Measurements from ENCODE around the gene MTMR11. TPM values are rescaled to one million over a fixed set of nuclear protein-coding genes. Genes with fewer than 3 reads are reported as not detected.

MTMR11 gene
- total RNA-seq, 1 experiment from 2014 or later, result 6.5 TPM

DNA sequence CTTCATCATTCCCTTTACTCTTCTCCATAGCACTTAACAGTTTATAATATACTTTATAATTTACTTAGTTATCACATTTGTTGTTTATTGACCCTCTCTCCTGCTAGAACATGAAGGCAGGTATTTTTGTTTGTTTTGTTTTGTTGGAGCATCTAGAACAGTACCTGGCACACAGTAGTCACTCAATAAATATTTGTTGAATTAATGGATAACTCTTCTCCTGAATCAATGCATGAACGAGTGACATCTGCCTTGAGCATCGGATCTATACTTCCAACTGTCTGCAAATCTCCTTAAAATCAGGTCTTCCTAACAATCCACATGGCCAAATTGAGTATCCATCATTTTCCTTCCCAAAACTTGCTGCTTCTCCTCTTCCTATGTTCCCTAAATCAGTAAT lies 35.9 kb upstream of the MTMR11 start:
- DNase-seq (ENCODE audit: low spot score), result no peak
- H3K4me3 ChIP-seq (ENCODE audit: low read depth, low read length, poor library complexity, severe bottlenecking), result no peak overlapping the region
- no peaks in the 10 kb centered on the region for H3K4me1 ChIP-seq (ENCODE audit: insufficient read depth, low read length, poor library complexity, severe bottlenecking)
- peaks cover 15% of the 10 kb centered on the region for H3K36me3 ChIP-seq (ENCODE audit: insufficient read depth, low read length, poor library complexity, severe bottlenecking)
- ChIA-PET CTCF (no interaction called here), POLR2A (ENCODE audit: low non-redundant PET) (no interaction called here)
- TF ChIP-seq EZH2 (IDR thresholded peaks at IDR 0.05; ENCODE audit: borderline replicate concordance, low read depth, low read length, poor library complexity, severe bottlenecking), result no peak
- TF ChIP-seq, protein P1, sequence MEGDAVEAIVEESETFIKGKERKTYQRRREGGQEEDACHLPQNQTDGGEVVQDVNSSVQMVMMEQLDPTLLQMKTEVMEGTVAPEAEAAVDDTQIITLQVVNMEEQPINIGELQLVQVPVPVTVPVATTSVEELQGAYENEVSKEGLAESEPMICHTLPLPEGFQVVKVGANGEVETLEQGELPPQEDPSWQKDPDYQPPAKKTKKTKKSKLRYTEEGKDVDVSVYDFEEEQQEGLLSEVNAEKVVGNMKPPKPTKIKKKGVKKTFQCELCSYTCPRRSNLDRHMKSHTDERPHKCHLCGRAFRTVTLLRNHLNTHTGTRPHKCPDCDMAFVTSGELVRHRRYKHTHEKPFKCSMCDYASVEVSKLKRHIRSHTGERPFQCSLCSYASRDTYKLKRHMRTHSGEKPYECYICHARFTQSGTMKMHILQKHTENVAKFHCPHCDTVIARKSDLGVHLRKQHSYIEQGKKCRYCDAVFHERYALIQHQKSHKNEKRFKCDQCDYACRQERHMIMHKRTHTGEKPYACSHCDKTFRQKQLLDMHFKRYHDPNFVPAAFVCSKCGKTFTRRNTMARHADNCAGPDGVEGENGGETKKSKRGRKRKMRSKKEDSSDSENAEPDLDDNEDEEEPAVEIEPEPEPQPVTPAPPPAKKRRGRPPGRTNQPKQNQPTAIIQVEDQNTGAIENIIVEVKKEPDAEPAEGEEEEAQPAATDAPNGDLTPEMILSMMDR (conservative IDR thresholded peaks at IDR 0.05; ENCODE audit: low read depth, low read length), result no peak
- H3K27me3 ChIP-seq (replicated peaks; ENCODE audit: insufficient read depth, low read depth, low read length, poor library complexity), result no peaks in the 10 kb centered on the region
- BruUV-seq (replicated peaks), result no TSS peak
- H3K9me3 ChIP-seq (ENCODE audit: low read depth, low read length, poor library complexity, severe bottlenecking), result no peaks in the 10 kb centered on the region
- intact Hi-C loops (cut with micrococcal nuclease; ENCODE audit: unreplicated experiment), result no loop called here
- no peak overlapping the region for H3K27ac ChIP-seq (ENCODE audit: low read depth, low read length, poor library complexity, severe bottlenecking)

- TF ChIP-seq EZH2 (IDR thresholded peaks at IDR 0.05; ENCODE audit: borderline replicate concordance, low read depth, low read length, poor library complexity, severe bottlenecking), result no peak
- TF ChIP-seq, protein P1 (conservative IDR thresholded peaks at IDR 0.05; ENCODE audit: low read depth, low read length), result no peak
- Histone ChIP-seq H3K9me3 (ENCODE audit: low read depth, low read length, poor library complexity, severe bottlenecking) (no peaks in the 10 kb centered on the region), H3K27ac (ENCODE audit: low read depth, low read length, poor library complexity, severe bottlenecking) (no peak overlapping the region), H3K4me3 (ENCODE audit: low read depth, low read length, poor library complexity, severe bottlenecking) (no peak overlapping the region), H3K27me3 (replicated peaks; ENCODE audit: insufficient read depth, low read depth, low read length, poor library complexity) (no peaks in the 10 kb centered on the region), H3K4me1 (ENCODE audit: insufficient read depth, low read length, poor library complexity, severe bottlenecking) (no peaks in the 10 kb centered on the region), H3K36me3 (ENCODE audit: insufficient read depth, low read length, poor library complexity, severe bottlenecking) (peaks cover 29% of the 10 kb centered on the region)
- CTCF ChIA-PET, result no interaction called here
- intact Hi-C loops (cut with micrococcal nuclease; ENCODE audit: unreplicated experiment), result no loop called here
- POLR2A ChIA-PET (ENCODE audit: low non-redundant PET), result interaction anchor here (0.6 kb wide), 1 partner anchor 28 kb away, joined by 13 read pairs; no protein-coding TSS in a partner anchor
- no TSS peak for BruUV-seq (replicated peaks)
- DNase-seq (ENCODE audit: low spot score), result no peak
Measured at GRCh38 chr1:149967646-149968045, 31.0 kb upstream of the MTMR11 start.

DNA sequence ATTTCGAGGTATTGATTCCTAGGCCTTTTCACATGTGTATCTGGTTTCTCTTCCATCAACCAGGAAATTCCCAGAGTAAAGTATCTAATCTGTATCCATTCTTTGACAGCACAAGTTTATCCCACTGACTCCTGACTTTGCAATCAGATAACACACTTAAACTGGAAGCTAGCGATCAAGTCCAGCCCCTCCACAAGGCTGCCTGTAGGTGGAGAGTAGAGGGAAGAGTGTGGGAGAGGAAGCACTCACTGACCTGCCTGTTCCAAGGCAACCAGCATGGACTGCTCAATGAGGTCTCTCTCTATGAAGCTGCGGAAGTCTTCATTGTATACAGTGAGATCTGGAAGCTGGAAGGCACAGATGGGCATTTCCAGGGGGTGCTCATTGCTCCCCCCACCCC lies 30.4 kb upstream of the MTMR11 start:
- H3K4me3 ChIP-seq (ENCODE audit: low read depth, low read length, poor library complexity, severe bottlenecking), result no peak overlapping the region
- intact Hi-C loops (cut with micrococcal nuclease; ENCODE audit: unreplicated experiment), result no loop called here
- ChIA-PET CTCF (no interaction called here), POLR2A (ENCODE audit: low non-redundant PET) (no interaction called here)
- no peak overlapping the region for H3K27ac ChIP-seq (ENCODE audit: low read depth, low read length, poor library complexity, severe bottlenecking)
- no peak for DNase-seq (ENCODE audit: low spot score)
- H3K4me1 ChIP-seq (ENCODE audit: insufficient read depth, low read length, poor library complexity, severe bottlenecking), result no peaks in the 10 kb centered on the region
- no peaks in the 10 kb centered on the region for H3K9me3 ChIP-seq (ENCODE audit: low read depth, low read length, poor library complexity, severe bottlenecking)
- H3K36me3 ChIP-seq (ENCODE audit: insufficient read depth, low read length, poor library complexity, severe bottlenecking), result peaks cover 29% of the 10 kb centered on the region
- TF ChIP-seq, protein P1 (conservative IDR thresholded peaks at IDR 0.05; ENCODE audit: low read depth, low read length), result no peak
- no peak for TF ChIP-seq EZH2 (IDR thresholded peaks at IDR 0.05; ENCODE audit: borderline replicate concordance, low read depth, low read length, poor library complexity, severe bottlenecking)
- no peaks in the 10 kb centered on the region for H3K27me3 ChIP-seq (replicated peaks; ENCODE audit: insufficient read depth, low read depth, low read length, poor library complexity)
- BruUV-seq (replicated peaks), result no TSS peak
